GM18870 (cell line): ENCODE measurements around the gene CD63.
A peak's percentile ranks its signal among the peaks of the same experiment; 100 is the strongest.

Experiments used
- ATAC-seq: cut with Tn5 transposase; IDR thresholded peaks from one replicate; pipeline ENCODE4 v1.9.1; 2021; ENCODE audit warnings: moderate library complexity; ENCODE audit not compliant: unreplicated experiment

The CD63 gene

DNA sequence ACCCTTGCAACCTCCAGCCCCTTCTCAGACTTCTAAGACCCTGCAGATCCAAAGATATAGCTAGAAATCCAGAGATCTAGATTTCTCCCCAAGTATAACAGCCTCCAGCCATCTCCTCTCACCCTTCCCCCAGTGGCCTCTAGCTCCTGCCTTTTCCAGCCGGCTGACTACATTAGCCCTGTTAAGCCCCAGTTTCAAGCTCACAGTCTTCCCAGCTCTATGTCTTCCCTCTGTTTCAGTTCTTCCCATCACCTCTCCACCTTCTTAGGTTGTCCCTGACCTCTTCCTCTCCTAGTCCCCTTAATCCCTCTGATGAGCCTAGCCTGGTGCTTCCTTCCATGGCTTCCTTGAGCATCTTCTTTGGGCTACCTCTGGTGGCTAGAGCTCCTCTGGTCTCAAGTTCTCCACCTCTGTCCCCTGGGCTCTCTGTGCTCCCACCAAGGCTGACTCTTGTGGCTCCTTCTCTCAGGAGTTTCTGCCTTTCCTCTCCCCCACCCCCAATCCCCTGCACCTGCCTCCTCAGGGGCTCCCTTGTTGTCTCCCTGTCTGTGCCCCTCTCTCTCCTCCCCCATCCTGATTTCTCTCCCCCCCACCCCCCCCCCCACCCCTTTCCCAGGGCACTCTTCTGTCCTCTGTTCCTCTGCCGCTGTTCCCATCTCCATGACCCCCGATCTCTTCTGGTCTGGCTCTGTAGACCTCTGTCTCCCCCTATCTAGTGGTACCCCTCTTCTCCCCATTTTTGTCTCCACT is 13.3 kb upstream of the CD63 start:
- ATAC-seq: no peak

DNA sequence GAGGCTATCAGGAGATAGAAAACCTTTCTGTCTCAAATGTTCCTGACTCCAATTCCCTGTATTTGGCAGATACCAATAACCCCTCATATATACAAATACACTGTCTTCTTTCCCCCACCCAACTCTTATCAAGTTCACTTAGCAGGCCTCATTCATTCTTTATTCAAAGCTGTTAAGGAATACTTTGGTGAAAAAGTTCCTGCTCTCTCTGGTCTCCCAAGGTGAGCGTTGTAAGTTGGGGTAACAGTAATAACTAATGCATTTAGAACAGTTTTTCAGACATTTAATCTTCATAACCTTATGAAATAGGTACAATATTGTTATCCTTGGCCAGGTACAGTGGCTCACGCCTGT is 10.2 kb upstream of the CD63 start:
- ATAC-seq: no peak

DNA sequence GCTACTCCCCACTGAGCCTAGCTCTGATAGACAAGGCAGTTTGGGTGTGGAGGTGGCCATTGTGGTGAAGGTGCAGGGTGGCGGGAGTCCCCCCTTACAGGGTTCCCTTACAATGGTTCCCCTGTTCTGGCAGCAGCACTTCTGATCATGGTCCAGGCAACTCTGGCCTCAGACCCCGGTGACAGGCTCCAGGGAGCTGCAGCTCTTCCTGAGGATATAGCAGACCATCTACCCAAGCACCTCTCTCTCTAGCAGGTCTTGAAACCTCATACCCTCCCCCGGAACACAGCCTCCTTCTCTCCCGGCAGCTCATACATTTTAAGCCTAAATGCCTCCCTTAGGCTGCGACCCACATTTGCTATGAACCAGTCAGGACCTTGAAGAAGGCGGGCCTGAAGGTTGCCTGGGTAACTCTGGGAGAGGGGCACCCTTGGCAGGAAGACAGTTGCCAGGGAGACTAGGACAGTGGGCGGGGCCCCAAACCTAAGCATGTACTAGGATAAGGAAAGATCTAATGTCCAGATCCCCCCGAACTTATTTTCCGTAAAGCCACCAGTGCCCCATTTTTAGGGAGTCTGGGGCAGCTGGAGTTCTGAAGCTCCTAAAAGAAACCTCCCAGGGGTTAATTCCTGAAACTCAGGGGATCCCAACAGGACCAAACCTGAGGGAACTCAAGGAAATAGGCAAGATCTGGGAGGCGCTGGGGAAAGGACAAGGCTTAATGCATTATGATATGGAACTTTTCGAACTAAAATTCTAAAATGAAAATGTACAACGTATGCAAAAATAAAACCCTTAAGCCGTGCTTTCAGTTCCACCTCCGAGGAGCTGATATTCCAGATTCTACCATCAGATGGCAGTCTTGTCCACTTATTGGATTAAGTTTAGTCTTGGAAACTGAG is 9.6 kb upstream of the CD63 start:
- peak; percentile 83 for ATAC-seq

DNA sequence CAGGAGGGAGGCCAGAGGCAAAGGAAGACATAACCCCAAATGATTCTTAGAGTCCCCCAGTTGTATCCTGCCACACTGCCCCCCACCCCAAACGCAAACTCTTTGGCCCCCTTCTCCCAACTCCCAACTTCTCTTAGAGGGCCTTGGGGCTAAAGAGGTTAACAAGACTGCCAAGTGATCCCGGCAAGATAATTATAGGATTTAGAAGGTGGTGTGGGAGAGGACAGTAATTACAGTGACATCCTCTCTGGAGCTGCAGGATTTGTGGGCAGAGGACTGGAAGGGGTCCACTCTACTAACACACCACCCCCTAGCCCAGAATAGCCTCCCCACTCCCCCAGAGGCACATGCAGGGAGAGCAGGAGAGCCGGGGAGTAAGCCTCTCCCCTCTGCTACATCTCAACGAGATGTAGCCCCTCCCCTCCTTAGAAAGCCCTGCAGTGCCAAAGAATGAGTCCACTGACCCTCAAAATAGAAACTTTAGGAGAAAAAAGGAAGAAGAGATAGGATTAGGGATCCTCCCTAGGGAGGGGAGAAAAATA is 8.8 kb upstream of the CD63 start:
- no peak for ATAC-seq

DNA sequence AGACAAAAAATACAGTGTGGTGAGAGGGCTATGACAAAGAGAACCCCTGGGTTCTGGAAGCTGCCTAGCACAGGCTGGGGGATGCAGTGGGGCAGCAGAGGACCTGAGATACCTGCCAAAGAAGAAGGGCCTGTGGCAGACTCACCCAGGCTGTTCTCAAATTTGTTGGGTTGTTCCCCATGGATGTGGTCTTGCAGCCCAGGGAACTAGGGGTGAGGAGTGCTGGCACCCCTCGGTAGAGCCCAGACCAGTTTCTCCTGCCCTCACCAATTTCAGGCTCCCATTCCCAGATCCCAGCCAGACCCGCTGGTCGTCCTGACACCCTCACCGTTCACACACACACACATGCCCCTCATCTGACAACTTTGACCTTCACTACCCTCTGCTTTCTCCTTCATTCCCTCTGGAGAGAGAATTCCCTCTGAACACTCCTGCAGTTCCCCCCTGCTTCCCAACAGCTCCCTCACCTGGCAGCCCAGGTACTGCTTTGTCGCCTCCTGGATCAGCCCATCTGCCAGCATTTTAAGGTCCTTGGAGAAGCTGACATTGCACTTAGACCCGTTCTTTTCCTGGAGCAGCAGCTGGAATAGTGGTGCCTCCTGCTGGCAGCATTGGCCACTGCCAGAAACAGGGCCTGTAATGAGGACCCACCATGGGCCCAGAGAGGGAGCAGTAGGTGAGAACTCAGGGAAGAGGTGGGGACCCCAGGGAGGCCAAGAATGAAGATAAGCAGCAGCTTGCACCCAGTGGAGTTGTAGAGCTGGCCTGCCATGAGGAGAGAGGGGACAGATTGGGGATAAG is 8.2 kb upstream of the CD63 start:
- peak; percentile 35 for ATAC-seq

DNA sequence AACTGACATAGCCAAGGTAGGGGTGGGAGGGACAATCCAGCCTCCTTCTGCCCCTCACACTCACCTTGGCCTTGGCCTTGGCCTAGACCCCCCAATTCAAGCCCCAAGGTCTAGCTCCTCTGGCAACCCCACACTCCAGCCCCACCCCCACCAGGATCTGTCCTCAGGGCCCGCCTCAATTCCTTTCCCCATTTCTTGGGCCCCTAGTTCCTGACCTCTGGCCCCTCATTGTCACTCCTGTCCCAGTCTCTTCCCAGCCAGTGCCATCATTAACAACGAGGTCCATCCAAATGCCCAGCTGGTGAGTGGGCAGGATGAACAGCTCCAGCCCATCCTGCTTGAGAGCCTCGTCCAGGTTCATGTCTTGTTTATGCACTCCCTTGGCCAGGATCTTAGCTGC is 7.3 kb upstream of the CD63 start:
- no peak for ATAC-seq

DNA sequence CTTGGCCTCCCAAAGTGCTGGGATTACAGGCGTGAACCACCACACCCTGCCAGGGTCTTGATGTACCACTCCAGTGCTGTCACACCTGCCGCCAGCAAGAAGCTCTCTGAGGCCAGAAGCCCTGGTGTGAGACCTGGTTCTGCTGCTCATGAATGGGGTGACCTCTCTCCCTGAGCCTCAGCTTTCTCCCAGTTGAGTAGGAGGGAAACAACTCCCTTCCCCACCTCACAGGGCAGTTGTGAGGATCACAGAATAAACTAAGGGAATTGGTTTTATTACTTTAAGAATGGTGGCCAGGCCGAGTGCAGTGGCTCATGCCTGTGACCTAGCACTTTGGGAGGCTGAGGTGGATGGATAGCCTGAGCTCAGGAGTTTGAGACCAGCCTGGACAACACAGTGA is 5.8 kb upstream of the CD63 start:
- ATAC-seq: no peak

DNA sequence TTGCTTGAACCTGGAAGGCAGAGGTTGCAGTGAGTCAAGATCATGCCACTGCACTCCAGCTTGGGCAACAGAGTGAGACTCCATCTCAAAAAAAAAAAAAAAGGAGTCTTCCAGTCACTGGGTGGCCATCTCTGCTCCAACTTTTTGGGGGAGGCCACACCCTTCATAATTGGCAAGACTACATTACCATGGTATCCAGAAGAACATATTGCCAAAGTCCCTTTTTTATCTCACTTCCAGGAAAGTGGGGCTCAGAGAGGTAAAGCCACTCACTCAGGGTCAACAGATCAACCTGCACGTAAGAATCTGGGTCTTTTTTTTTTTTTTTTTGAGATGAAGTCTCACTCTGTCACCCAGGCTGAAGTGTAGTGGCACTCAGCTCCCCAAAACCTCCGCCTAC is 5.0 kb upstream of the CD63 start:
- no peak for ATAC-seq

DNA sequence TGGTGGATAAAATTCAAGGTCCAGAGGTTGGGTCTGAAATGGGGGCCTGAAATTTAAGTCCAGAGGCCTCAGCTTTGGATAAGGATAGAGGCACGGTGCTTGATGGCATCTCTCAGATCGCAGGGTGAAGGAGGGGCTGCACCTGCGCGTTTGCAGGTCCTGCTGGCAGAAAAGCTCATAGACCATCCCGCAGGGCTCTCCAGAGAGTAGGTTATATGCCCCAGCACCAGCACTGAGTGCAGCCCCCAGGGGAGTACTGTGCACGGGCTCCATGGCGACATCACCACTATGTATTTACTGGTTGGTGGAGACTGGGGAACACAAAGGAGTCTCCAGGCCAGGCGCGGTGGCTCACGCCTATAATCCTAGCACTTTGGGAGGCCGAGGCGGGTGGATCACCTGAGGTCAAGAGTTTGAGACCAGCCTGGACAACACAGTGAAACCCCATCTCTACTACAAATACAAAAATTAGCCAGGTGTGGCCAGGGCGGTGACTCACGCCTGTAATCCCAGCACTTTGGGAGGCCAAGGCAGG is 4.3 kb upstream of the CD63 start:
- no peak for ATAC-seq

DNA sequence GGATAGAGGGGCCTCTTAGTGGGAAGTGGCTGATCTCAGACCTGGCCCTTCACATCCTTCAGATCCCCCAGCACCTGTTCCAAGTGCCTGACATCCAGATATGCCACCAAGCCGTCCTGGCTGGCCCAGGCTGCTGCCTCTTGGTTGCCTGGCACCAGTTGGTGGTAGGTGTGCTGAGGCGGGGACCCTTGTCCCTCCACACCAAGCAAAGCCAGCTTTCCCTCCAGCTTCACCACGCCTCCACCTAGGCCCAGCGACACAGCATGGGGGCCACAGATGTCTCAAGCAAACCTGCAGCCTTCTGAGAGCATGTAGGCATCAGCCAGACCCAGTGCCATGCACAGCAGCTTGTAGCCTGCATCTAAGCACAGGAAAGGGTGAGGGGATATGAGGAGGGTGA is 3.5 kb upstream of the CD63 start:
- ATAC-seq: no peak

DNA sequence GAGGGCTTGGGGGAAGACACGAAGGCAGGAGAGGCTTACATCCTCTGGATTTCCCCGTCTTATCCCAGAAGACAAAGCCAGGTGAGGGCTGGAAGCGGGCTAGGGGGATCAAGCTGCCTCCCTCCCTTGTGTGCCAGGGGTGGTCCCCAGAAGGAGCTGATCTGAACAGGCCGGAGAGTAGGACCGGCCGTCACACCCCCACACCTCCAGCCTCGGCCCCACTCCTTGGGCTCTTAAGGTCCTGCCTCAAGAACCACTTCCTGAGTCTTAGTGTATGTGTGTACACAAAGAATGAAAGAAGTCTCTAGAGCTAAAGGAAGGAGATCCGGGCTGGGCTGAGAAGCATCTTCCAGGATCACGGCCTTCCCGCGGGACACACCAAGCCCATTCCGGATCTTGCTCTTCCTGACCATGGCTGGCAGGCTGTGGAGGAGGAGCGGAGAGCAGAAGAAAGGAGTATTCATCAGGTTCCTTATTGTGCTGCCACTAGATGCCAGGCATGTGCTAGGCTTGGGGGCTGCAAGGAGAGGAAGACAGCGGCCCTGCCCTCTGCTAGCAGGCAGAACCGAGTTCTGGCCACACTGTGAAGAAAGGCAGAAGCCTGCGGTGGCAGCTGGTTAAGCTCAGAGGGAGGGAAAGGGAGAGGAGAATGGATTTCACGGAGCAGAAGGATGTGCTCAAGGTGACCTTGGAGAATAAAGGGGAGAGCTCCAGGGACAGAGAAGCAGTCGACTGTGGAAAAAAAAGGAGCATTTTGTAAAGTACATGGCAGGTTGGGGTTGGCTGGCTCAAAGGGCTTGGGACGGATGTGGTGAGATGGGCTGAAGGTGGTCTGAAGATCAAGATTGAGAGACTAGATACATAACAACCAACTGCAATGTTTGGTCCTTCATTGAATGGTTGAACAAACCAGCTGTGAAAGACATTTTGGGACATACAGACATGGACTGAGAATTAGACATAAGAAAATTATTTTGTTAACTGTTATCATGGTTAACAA is 1.3 kb upstream of the CD63 start:
- ATAC-seq: peak; percentile 37

DNA sequence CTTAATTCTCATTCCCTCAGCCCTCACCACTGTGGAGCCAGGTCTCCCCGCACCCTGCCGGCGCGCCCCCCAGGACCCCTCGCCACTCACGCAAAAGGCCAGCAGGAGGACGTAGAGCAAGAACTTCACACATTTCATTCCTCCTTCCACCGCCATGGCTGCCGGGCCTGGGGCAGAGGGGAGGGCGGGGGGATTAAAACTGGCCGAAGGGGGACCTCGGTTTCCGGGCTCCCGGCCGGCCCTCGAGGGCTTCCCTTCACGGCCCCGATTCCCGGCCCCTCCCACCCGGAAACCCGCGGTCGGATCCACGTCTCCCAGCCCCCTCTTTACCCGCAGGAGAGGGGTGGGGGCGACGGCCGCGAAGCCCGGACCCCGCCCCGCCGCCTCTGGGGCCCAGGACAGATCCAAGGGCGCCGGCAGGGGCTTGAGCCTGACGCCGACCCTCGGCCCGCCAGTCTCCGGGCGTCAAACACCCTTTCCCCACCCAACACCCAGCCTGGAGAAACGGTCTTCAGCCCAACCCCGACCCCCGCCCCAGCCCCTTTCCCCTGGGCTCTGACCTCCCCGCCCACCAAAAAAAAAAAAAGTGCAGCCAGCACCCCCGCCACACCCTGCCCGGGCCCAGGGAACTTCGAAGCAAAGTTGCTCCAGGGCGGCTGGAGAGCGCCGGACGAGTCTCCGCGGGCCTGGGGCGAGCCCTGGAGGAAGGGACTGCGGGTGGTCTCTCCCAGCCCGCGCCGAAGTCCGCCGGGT is 447 bp downstream of the CD63 start:
- peak; percentile 12 for ATAC-seq

DNA sequence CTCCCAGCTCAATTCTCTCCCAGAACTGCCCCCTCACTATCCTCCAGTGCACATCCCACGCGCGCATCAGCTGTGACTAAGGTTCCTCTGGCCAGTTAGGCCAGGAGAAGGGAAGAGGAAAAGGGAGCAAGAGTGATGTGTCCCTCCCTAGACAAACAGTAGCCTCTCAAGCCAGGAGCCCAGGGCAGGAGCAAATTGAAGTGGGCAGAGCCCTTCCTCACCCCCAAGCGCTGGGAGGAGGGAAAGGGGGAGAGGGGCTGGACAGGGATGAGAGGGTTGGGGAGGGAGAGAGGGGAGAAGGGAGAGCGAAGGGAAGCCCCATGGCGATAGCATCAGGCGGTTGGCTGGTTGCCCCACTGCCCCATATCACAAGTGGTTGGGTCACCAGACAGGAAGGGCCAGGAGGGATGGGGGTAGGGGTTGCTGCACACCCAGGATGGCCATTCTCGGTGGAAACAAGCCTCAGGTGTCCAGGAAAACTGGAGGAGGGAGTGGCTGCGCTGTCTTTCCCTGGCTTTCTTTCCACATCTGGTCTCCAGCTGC is 1.1 kb downstream of the CD63 start:
- ATAC-seq: no peak

DNA sequence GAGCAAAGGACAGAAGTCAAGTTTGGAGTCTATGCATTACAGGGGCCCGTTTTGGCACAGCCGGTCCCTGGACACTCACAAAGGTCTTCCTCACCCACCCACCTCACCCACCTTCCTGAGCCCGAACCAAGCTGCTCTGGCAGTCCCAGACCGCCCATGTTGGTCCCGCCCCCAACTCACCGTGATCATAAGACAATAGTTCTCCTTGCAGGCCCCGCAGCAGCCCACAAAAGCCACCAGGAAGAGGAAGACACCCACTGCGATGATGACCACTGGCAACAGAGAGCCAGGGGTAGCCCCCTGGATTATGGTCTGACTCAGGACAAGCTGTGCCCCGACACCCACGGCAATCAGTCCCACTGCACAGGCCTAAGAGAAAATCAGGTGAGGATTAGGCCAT is 1.8 kb downstream of the CD63 start:
- no peak for ATAC-seq

DNA sequence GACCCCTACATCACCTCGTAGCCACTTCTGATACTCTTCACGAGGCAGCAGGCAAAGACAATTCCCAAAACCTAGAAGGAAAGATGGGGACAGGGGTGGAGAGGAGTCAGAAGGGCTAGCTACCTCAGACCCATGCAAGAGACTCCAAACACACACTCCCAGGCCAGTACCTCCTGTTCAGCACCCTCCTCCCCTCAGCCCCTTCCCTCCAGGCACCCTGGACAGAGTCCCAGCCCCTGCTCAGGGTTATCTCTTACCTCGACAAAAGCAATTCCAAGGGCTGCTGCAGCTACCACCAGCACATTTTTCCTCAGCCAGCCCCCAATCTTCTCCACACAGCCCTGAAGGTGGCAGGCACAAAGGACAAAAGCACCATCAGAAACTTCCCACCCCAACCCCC is 3.3 kb downstream of the CD63 start:
- no peak for ATAC-seq

DNA sequence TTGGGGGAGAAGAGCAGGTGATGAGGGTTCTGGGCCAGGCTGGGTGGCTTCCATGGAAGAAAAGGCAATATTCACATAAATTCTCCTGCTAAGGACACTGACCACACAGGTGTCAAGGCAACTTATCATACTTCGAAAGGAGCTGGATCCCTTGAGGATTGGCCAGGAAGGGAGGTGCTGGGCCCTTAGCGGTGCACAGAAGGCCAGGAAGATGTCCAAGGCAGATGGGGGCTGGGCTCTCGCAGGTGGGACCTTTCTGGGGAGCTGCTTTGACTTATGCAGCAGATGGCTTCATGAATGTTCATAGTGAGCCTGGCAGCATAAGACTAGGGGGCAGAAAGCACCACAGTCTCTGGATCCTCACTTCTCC is 3.9 kb downstream of the CD63 start:
- ATAC-seq: no peak

DNA sequence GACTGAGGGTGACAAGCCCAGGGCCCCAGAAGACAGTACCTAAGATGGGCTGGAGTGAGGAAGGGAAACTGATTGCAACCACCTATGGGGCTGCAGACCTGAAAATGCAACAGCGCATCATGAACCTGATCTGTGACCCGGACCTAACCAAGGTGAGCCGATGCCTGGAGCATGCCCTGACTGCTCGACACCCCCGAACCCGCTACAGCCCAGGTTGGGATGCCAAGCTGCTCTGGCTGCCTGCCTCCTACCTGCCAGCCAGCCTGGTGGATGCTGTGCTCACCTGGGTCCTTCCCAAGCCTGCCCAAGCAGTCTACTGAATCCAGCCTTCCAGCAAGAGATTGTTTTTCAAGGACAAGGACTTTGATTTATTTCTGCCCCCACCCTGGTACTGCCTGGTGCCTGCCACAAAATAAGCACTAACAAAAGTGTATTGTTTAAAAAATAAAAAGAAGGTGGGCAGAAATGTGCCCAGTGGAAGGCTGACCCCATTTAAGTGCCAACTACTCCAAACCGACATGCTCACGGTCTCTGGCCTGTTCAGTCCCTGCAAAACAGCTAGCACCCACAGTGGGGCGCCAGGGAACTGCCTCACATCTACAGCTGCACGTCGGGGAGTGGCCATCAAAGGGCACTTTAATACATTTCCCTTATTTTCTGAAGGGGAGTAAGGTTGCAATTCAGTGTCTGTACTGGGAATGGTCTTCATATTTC is 4.4 kb downstream of the CD63 start:
- no peak for ATAC-seq

DNA sequence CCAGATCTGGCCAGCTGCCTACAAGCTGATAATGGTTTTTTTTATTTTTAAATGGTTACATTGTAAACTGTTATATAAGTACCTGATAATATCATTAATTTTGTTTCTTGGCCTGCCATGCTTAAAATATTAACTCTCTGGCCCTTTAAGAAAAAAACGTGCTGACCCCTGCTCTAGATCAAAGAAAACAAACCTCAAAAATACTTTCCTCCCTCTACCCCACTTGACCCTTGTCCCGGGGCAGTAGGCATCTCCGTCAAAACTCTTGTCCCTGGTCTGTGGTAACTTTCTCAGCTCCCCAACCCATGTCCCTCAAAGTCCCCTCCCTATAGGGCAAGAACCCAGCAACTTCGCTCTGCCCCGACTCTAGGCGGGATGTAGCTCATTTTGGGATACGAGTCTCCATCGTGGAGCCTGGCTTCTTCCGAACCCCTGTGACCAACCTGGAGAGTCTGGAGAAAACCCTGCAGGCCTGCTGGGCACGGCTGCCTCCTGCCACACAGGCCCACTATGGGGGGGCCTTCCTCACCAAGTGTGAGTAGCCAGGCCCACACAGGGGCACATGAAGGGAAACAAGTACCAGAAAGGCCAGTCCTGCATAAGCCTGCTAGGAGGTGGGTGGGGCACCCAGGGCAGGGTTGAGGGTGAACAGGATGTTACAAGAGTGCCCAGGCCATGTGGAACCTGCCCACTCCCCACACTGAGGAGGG is 5.1 kb downstream of the CD63 start:
- ATAC-seq: no peak
